DND-41 (cell line): ENCODE data around the gene CALCOCO2.
"Not testable (repeated sequence)": the region's sequence is repeated elsewhere in the genome, so short reads cannot be mapped to it uniquely, and the experiment has no call there.

Source experiments
- ATAC-seq: fragments of 200-7000 bp; cut with Tn5 transposase; 3 replicates; pipeline ENCODE4 v1.9.1; 2021; ENCODE audit warnings: low read depth; ENCODE audit not compliant: insufficient read depth
- DNase-seq: peaks from one replicate; pipeline ENCODE4 v3.0.0-alpha.2; 2020
- H2AFZ ChIP-seq: 2 replicates; pipeline ENCODE4 v1.6.0; 2012; ENCODE audit warnings: low read depth, low read length
- H3K27ac ChIP-seq: 2 replicates; pipeline ENCODE4 v1.5.1; 2012; ENCODE audit warnings: low read length, inconsistent platforms
- H3K27me3 ChIP-seq: fragments of 200-600 bp; sonication (generic); 2 replicates; pipeline ENCODE4 v1.6.0; 2012; ENCODE audit warnings: low read length, mild to moderate bottlenecking, inconsistent platforms; ENCODE audit not compliant: insufficient read depth, poor library complexity
- H3K36me3 ChIP-seq: 2 replicates; pipeline ENCODE4 v1.5.1; 2012; ENCODE audit warnings: low read length, inconsistent platforms; ENCODE audit not compliant: insufficient read depth
- H3K4me1 ChIP-seq: 2 replicates; pipeline ENCODE4 v1.5.1; 2012; ENCODE audit warnings: mild to moderate bottlenecking, low read length; ENCODE audit not compliant: insufficient read depth
- H3K4me2 ChIP-seq: 2 replicates; pipeline ENCODE4 v1.6.0; 2012; ENCODE audit warnings: mild to moderate bottlenecking, moderate library complexity, low read length, inconsistent platforms; ENCODE audit not compliant: insufficient read depth
- H3K4me3 ChIP-seq, 2 experiments: fragments of 200-600 bp in 1 of 2; shearing (Covaris generic) in 1 of 2; 2 replicates each; pipeline ENCODE4 v1.5.1; 2012 to 2016; ENCODE audit warnings: inconsistent platforms in 2 of 2, low read length in 2 of 2, mild to moderate bottlenecking in 2 of 2, low read depth in 1 of 2, moderate library complexity in 1 of 2
- H3K79me2 ChIP-seq: 2 replicates; pipeline ENCODE4 v1.6.0; 2012; ENCODE audit warnings: low read length, inconsistent platforms; ENCODE audit not compliant: insufficient read depth
- H3K9ac ChIP-seq: 2 replicates; pipeline ENCODE4 v1.6.0; 2012; ENCODE audit warnings: low read depth, mild to moderate bottlenecking, inconsistent platforms, low read length, moderate library complexity
- H3K9me3 ChIP-seq: 2 replicates; pipeline ENCODE4 v1.5.1; 2012; ENCODE audit warnings: low read length, moderate library complexity, mild to moderate bottlenecking, inconsistent platforms; ENCODE audit not compliant: insufficient read depth, severe bottlenecking
- H4K20me1 ChIP-seq: 2 replicates; pipeline ENCODE4 v1.6.0; 2012; ENCODE audit warnings: low read length; ENCODE audit not compliant: insufficient read depth
- CTCF ChIP-seq: IDR thresholded peaks from 2 replicates; pipeline ENCODE4 v1.5.1; 2012; ENCODE audit warnings: borderline replicate concordance, low read length, moderate library complexity, mild to moderate bottlenecking; ENCODE audit not compliant: poor library complexity, severe bottlenecking; ENCODE audit errors: extremely low read depth
- EZH2 ChIP-seq: IDR thresholded peaks from 3 replicates; pipeline ENCODE4 v1.6.1; 2012; ENCODE audit warnings: borderline replicate concordance, low read depth, mild to moderate bottlenecking, moderate library complexity, low read length, inconsistent platforms; ENCODE audit not compliant: severe bottlenecking

The CALCOCO2 gene

GRCh38 chr17:48818361-48818841, 12.4 kb upstream of the CALCOCO2 start:
- Histone ChIP-seq H3K36me3 (no peaks in the 10 kb centered on the region), H3K9me3 (no peaks in the 10 kb centered on the region), H3K79me2 (no peaks in the 10 kb centered on the region), H3K4me2 (no peak overlapping the region), H3K9ac (no peak overlapping the region), H3K27ac (no peak overlapping the region), H3K4me3 (no peak overlapping the region), H4K20me1 (peaks cover 2% of the 10 kb centered on the region; the same call in 1 of the 2 replicates), H3K27me3 (peaks cover 12% of the 10 kb centered on the region), H2AFZ (no peak overlapping the region), H3K4me1 (peaks cover 20% of the 10 kb centered on the region)
- ATAC-seq (no peak), DNase-seq (no peak)
- TF ChIP-seq CTCF, result no peak
- TF ChIP-seq EZH2, result no peak

GRCh38 chr17:48819466-48819865, 11.4 kb upstream of the CALCOCO2 start:
- peaks cover 19% of the 10 kb centered on the region for H3K4me1 ChIP-seq
- TF ChIP-seq CTCF (no peak), EZH2 (no peak)
- H4K20me1 ChIP-seq, result peaks cover 2% of the 10 kb centered on the region; the same call in 1 of the 2 replicates
- DNase-seq (no peak), ATAC-seq (no peak)
- no peak overlapping the region for H3K9ac ChIP-seq
- no peak overlapping the region for H3K4me2 ChIP-seq
- H2AFZ ChIP-seq, result no peak overlapping the region
- no peaks in the 10 kb centered on the region for H3K9me3 ChIP-seq
- H3K27ac ChIP-seq, result no peak overlapping the region
- H3K36me3 ChIP-seq, result no peaks in the 10 kb centered on the region
- no peak overlapping the region for H3K4me3 ChIP-seq
- H3K79me2 ChIP-seq, result no peaks in the 10 kb centered on the region
- peaks cover 12% of the 10 kb centered on the region for H3K27me3 ChIP-seq

- H2AFZ ChIP-seq, H3K9me3 ChIP-seq, H3K27me3 ChIP-seq, H3K36me3 ChIP-seq, H3K27ac ChIP-seq, H3K79me2 ChIP-seq, ATAC-seq, H3K4me2 ChIP-seq, DNase-seq, H3K9ac ChIP-seq, H4K20me1 ChIP-seq, H3K4me3 ChIP-seq: not testable (repeated sequence)
- peaks cover 17% of the 10 kb centered on the region for H3K4me1 ChIP-seq
Measured at GRCh38 chr17:48820936-48821335, 9.9 kb upstream of the CALCOCO2 start.

- Histone ChIP-seq H3K9ac (no peak overlapping the region), H3K4me3 (no peak overlapping the region), H3K79me2 (no peaks in the 10 kb centered on the region), H3K4me1 (peaks cover 5% of the 10 kb centered on the region), H3K27me3 (no peaks in the 10 kb centered on the region), H4K20me1 (no peaks in the 10 kb centered on the region), H3K9me3 (no peaks in the 10 kb centered on the region), H2AFZ (no peak overlapping the region), H3K27ac (no peak overlapping the region), H3K4me2 (no peak overlapping the region), H3K36me3 (no peaks in the 10 kb centered on the region)
- TF ChIP-seq CTCF (no peak), EZH2 (no peak)
- DNase-seq (no peak), ATAC-seq (no peak)
Measured at GRCh38 chr17:48825446-48826381, 5.1 kb upstream of the CALCOCO2 start.
